CD4-positive, alpha-beta T cell treated with Interleukin-17A for 4 hours (primary cell): ENCODE data around the gene TBC1D14.
"Not testable (repeated sequence)": the region's sequence is repeated elsewhere in the genome, so short reads cannot be mapped to it uniquely, and the experiment has no call there.

Experiments used
- DNase-seq: peaks from one replicate; pipeline ENCODE4 v3.0.0-alpha.2; 2020; ENCODE audit warnings: mixed read lengths

TBC1D14 gene

GRCh38 chr4:6891436-6892170 is 18.0 kb upstream of the TBC1D14 start:
- DNase-seq = no peak

- DNase-seq = peak; percentile 56
These were observed 17.3 kb upstream of the TBC1D14 start for GRCh38 chr4:6892190-6892908.

- no peak for DNase-seq
These were observed 16.8 kb upstream of the TBC1D14 start for GRCh38 chr4:6892909-6893202.

GRCh38 chr4:6893449-6894085 is 16.1 kb upstream of the TBC1D14 start:
- no peak for DNase-seq

GRCh38 chr4:6894086-6894478 is 15.5 kb upstream of the TBC1D14 start:
- no peak for DNase-seq

- DNase-seq = no peak
These were observed 14.8 kb upstream of the TBC1D14 start for GRCh38 chr4:6894528-6895498.

GRCh38 chr4:6896035-6896434 is 13.6 kb upstream of the TBC1D14 start:
- no peak for DNase-seq

- DNase-seq = no peak
These were observed 10.9 kb upstream of the TBC1D14 start for GRCh38 chr4:6898763-6899162.

- DNase-seq = no peak
These were observed 9.3 kb upstream of the TBC1D14 start for GRCh38 chr4:6900181-6900812.

GRCh38 chr4:6900956-6901355 is 8.7 kb upstream of the TBC1D14 start:
- DNase-seq = no peak

GRCh38 chr4:6901669-6902317 is 7.8 kb upstream of the TBC1D14 start:
- DNase-seq = no peak

GRCh38 chr4:6902318-6903042 is 7.1 kb upstream of the TBC1D14 start:
- DNase-seq = no peak

- DNase-seq = no peak
These were observed 3.8 kb upstream of the TBC1D14 start for GRCh38 chr4:6905516-6906445.

GRCh38 chr4:6906486-6906885 is 3.1 kb upstream of the TBC1D14 start:
- DNase-seq = not testable (repeated sequence)

GRCh38 chr4:6907658-6908191 is 1.9 kb upstream of the TBC1D14 start:
- peak; percentile 63 for DNase-seq

- DNase-seq = no peak
These were observed 1.1 kb upstream of the TBC1D14 start for GRCh38 chr4:6908432-6909112.

- peak; percentile 58 for DNase-seq
These were observed 329 bp downstream of the TBC1D14 start for GRCh38 chr4:6909970-6910339.

- DNase-seq = no peak
These were observed 824 bp downstream of the TBC1D14 start for GRCh38 chr4:6910340-6910959.
